Measurements from ENCODE around the gene PCK2.

PCK2 gene

DNA sequence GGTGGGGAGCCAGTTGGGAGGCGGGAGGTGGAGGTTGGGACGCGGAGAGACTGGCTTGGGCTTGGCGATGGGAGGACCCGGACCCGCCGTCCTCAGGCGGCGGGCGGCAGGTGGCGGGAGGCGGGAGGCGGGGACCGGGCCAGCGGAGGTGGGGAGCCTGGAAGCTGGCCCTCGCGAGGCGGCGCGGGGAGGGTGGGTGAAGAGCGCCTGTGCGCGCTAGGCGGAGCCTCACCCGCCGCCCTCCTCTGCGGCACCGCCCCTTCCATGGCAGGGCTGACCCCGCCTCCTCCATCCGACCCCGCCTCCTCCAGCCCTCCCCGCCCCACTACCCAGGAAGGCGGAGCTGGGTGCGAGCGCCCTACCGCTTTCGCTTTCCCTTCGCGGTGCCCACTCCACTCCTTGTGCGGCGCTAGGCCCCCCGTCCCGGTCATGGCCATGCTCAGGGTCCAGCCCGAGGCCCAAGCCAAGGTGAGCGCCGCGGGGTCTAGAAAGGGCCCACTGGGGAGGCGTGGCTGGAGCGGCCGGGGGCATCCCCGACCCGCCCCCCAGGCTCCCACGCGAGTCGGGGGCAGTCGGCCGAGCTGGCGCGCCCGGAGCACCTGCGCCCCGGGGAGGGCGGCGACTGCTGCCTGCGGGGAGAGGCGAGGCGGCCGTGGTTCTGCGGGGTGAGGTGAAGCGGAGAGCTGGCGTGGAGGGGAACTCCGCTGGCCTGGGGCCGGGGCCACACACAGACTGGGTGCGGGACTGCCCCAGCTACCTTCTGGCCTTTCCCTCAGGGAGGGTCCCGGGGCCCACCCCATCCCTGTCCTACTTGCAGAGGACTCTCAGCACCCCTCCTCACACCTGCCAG is 41.9 kb downstream of the PCK2 start, which contains the start of gene PSME1:
Gene PSME1 (plus strand): TSS at position 361 of the 850 bp plus-strand sequence. CDS start 69 bp downstream, at position 430.
- in situ Hi-C loops (cut with HindIII; ENCODE audit: low sequenced_read_pairs) = no loop called here

- in situ Hi-C loops (cut with HindIII; ENCODE audit: low sequenced_read_pairs) = no loop called here
These were observed 42.8 kb downstream of the PCK2 start for GRCh38 chr14:24136684-24137528.

DNA sequence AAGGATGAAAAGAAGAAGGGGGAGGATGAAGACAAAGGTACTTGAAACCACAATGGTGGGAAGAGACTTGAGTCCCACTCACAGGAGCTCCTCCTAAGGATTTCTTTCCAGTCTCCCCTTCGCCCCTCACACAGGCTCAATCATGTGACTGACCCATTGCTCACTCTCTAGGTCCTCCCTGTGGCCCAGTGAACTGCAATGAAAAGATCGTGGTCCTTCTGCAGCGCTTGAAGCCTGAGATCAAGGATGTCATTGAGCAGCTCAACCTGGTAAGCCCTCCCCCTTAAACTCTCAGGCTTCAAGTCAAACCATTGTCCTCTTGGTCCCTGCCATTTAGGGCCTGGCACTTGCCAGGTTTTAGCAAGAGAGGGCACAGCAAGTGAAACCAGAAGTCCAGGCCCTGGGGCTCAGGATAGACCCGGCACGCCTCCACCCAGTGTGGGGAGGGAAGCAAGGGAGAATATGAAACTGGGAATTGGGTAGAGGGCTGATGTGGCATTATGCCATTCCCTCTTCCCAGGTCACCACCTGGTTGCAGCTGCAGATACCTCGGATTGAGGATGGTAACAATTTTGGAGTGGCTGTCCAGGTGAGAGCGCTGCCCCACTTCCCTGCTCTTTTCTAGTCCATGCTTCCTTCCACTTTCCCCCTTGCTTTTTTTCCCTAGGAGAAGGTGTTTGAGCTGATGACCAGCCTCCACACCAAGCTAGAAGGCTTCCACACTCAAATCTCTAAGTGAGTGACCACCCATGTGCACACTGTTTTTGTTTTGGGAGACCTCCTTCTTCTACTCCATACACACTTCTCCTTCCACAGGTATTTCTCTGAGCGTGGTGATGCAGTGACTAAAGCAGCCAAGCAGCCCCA is 43.7 kb downstream of the PCK2 start:
- in situ Hi-C loops (cut with HindIII; ENCODE audit: low sequenced_read_pairs) = no loop called here

DNA sequence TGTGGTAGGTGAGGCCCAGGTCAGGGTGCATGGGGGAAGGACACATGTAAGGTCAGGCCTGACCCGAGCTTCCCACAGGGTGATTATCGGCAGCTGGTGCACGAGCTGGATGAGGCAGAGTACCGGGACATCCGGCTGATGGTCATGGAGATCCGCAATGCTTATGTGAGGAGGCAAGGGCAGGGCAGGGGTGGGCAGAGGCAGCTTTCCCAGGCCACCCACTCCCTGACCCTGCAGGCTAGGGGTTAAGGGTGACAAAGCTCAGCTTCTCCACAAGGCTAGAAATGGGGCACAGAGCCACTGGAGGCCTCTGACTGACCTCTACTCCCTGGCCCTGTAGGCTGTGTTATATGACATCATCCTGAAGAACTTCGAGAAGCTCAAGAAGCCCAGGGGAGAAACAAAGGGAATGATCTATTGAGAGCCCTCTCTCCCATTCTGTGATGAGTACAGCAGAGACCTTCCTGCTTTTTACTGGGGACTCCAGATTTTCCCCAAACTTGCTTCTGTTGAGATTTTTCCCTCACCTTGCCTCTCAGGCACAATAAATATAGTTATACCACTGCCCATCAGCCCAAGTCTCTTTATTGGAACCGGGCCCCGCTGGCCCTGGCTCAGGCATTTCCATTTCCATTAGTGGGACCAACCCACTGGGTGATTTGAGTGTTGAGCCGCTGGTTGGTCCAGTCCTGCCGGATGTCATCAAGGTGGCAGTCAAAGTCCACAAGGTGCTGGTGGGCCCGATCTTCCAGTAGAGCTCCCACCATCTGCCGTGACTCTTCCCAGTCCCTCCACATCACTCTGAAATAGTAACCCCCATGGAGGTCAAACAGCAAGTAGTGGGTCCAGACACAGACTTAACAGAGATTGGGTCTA is 44.5 kb downstream of the PCK2 start:
- in situ Hi-C loops (cut with HindIII; ENCODE audit: low sequenced_read_pairs) = no loop called here

DNA sequence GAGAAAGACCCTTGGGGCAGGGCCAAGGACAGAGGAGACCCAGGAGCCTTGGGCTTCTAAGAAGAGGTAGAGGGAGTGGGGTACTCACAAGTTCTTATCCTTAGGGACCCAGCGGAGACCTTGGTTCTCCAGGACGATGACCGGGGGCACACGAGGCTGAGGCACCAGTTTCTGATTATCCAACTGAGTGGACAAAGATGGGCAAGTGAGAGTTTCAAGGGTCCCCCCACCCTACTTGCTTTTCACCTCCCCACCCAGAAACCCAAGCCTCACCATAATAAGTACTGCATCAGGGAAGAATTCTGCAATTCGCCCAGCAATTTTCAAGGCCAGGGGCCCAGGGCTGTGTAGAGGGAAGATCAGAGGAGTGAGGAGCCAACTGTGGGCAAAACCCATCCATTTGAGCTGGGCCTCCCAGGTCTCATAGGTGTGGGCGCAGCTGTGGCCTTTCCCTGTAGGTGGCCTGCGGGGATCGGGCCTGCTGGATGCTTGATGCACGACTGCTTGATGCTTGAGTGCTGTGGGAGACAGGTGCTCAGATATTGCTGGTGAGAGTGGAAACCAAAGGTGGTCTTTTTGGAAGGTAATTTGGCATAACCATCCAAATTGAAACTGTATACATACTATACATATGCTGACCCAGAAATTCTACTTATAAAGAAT is 45.3 kb downstream of the PCK2 start:
- in situ Hi-C loops (cut with HindIII; ENCODE audit: low sequenced_read_pairs) = no loop called here

DNA sequence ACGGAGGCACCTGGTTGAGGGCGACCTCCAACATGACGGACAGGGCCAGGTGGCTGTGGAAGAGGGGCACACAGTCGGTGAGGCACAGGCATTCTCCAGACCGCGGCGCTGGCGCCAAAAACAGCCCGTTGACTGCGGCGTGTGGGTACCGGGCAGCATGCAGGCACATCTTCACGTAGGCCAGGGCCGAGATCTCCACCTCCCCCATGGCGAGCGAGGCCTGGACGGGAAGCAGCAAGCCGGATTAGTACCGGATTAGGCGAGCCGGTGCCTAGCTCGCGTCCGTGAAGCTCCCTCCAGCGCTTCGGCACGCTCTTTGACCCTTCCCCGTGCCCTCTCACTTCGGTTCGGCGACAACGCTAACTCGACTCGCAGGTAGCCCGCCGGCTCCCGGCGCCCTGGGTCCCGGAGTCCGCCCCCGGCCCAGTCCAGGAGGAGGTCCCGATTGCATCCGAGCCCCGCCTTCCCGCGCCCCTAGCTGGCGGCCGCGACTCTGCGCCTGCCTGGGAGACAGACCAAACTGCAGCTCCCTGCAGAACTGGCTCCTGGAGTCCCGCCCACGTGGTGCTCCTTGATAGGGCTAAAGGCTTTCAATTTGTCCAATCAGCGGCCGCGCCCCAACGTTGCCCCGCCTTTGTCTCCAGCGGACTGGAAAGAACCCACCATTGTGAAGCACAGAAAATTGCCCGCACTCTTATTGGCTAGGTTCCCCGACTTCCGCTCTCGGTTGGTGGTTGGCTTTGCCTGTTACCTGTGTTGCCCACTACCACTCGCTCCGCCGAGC is 47.2 kb downstream of the PCK2 start, which contains the start of gene EMC9:
Gene EMC9 (minus strand): TSS at position 495 of the 784 bp plus-strand sequence. CDS start 287 bp downstream, at position 208.
- in situ Hi-C loops (cut with HindIII; ENCODE audit: low sequenced_read_pairs) = no loop called here

DNA sequence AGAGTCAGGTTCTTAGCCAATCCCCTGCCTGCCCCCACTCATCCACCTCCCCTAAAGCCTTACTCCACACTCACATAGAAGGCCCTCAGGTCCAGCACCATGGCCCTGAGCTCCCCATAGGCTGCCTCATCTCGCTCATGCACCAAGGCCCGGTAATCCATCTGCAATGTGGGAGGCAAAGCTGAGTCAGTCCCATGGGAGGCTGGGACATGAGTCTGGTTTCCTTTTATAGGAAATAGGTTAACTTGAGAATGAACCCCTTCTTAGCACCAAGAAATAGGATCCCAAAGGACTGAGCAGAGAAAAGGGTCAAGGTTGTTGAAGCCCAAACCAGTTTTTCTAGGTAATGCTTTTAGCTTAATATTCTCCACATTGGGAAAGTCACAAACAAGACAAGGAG is 49.4 kb downstream of the PCK2 start:
- in situ Hi-C loops (cut with HindIII; ENCODE audit: low sequenced_read_pairs) = no loop called here

GRCh38 chr14:24144451-24144850 is 50.3 kb downstream of the PCK2 start:
- in situ Hi-C loops (cut with HindIII; ENCODE audit: low sequenced_read_pairs) = no loop called here

DNA sequence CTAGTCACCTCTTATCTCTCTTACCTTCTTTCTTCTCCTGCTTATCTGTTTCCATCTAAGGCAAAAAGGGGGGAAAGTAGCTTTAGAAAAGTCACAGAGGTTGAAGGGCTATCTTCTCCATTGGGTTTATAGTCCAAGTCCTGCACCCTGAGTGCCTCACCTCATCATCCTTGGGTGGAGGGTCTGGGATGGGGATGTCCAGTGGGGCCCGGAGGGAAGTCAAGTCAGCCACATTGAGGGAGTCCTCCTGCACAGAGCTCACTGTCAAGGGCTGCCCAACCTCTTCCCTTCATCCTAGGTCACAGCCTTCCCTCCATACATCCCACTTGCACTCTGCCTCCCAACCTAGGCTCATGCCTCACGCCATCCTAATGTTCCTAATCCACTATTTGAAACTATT is 51.1 kb downstream of the PCK2 start:
- in situ Hi-C loops (cut with HindIII; ENCODE audit: low sequenced_read_pairs) = no loop called here

DNA sequence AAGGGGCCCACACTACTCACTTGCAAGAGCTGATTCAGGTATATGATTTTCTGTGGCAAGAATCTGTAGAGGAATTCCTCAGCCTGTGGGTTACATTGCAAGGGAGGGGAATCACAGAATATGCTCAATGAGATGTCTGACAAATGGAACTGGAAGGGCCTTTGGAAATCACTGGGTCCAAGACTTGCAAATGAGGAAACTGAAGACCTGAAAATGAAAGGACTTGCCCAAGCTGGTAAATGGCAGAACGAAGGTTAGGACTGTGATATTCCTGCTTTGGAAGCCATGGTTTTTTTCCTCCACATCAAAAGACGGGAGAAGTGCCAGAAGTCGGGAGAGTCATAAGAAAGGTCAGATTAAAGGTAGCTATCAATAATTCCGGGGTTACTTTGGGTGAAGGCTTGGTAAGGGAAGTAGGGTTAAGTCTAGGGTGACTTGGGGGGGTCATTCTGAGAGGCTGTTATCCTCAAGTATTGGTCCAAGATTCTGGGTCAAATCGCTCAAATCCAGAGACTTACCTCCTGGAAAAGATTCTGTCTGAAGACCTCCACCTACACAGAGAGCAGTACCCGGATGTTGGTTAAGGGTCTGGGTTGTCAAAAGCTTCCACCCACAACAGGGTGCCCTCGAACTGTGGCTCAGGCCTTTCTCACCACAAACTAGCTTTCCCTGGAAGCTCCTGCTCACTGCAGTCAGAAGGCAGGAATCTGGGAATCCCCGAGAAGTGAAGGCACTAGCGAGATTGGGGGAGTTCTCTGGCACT is 51.8 kb downstream of the PCK2 start:
- in situ Hi-C loops (cut with HindIII; ENCODE audit: low sequenced_read_pairs) = no loop called here

- in situ Hi-C loops (cut with HindIII; ENCODE audit: low sequenced_read_pairs) = no loop called here
These were observed 52.4 kb downstream of the PCK2 start, which contains the start of gene PSME2 for GRCh38 chr14:24146453-24146977. TSS of gene PSME2 (minus strand) at chr14:24146610. CDS start at chr14:24146581, 29 bp downstream.

DNA sequence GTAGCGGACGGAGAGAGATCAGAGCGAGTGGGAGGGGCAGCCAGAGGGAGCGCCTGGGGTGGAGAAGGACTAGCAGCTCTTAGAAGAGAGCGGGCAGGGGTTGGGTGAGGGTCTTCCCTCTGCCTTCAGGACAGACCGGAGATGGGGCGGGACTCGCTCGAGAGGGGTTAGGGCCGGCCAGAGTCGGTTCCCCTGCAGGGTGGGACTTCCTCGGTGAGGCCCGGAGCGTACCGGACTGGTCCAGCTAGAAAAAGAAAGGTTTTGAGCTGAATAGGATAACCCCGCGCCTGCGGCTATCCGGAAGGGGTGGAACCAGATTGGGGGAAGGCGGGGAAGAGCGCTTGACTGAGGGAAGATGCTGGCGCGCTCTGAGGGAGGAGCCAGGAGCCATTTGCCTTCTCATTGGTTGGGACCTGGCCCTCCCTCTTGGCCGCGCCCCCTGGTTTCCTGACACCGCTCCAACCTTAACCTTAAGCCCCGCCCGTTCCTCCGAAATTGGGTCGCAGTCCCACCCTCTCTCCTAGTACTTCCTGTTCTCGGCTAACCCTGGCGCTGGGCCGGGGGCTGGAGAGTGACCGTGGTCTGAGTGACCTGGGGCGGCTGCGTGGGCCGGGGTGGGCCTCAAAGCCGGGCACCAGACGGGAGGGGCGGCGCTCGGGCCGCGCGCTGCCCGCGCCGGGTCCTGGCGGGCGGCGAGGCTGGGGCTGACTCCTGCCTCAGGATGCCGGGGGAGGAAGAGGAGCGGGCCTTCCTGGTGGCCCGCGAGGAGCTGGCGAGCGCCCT is 53.1 kb downstream of the PCK2 start, which contains the start of gene RNF31:
Gene RNF31 (plus strand): TSS at position 521 of the 783 bp plus-strand sequence. CDS start 201 bp downstream, at position 722.
- in situ Hi-C loops (cut with HindIII; ENCODE audit: low sequenced_read_pairs) = no loop called here

GRCh38 chr14:24147761-24148428 is 53.8 kb downstream of the PCK2 start:
- in situ Hi-C loops (cut with HindIII; ENCODE audit: low sequenced_read_pairs) = no loop called here

DNA sequence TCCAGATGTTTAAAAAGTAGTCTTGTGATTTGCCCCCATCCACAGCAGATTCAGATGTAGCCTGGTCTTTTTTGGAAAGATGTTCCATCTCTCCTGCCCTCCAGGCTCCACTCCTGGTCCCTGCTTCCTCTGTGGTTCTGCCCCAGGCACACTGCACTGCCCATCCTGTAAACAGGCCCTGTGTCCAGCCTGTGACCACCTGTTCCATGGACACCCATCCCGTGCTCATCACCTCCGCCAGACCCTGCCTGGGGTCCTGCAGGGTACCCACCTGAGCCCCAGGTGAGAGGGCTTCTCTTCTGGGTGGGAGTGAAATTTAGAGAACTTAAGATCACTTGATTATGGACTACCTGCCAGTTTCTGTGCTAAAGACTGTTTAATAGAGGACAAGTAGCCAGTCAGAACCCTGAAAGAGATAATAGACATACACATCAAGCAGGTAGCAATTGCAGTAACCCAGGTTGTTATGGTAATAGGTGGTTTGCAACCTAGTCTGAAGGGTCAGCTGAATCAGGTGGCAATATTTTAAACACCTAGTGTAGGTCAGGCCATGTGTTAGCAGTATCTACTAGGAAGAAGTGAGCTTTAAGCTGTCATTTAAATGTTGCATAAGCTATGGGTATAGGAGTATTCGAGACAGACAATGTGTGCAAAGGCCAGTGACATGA is 55.3 kb downstream of the PCK2 start:
- in situ Hi-C loops (cut with HindIII; ENCODE audit: low sequenced_read_pairs) = no loop called here

DNA sequence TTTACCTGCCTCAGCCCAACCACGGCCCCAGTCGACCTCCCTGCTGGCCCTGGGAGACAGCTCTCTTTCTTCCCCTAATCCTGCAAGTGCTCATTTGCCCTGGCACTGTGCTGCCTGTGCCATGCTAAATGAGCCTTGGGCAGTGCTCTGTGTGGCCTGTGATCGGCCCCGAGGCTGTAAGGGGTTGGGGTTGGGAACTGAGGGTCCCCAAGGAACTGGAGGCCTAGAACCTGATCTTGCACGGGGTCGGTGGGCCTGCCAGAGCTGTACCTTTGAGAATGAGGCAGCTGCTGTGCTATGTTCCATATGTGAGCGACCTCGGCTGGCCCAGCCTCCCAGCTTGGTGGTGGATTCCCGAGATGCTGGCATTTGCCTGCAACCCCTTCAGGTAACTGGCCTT is 56.0 kb downstream of the PCK2 start:
- in situ Hi-C loops (cut with HindIII; ENCODE audit: low sequenced_read_pairs) = no loop called here
